SK-N-SH treated with all-trans-retinoic acid at 6 μM for 48 hours (cell line): ENCODE data around the gene HPCAL1.

Experiments
- ATAC-seq: fragments of 200-7000 bp; cut with Tn5 transposase; 3 replicates; pipeline ENCODE4 v1.9.1; 2020; ENCODE audit warnings: mild to moderate bottlenecking, moderate library complexity
- ARNTL ChIP-seq: fragments of 450-650 bp; formaldehyde crosslinking; IDR thresholded peaks from 2 replicates; pipeline ENCODE4 v1.5.0; 2020; ENCODE audit warnings: low read depth, mild to moderate bottlenecking, moderate library complexity, borderline replicate concordance
- BACH2 ChIP-seq: fragments of 250-450 bp; sonication (Bioruptor Pico); IDR thresholded peaks from 2 replicates; pipeline ENCODE4 v1.9.0; 2021; ENCODE audit warnings: mild to moderate bottlenecking, borderline replicate concordance
- CSDC2 ChIP-seq: fragments of 250-450 bp; sonication (Bioruptor Pico); IDR thresholded peaks from 2 replicates; pipeline ENCODE4 v1.5.0; 2020; ENCODE audit warnings: mild to moderate bottlenecking, moderate library complexity
- ESRRG ChIP-seq: fragments of 250-450 bp; sonication (Bioruptor Pico); IDR thresholded peaks from 2 replicates; pipeline ENCODE4 v1.6.1; 2021; ENCODE audit warnings: mild to moderate bottlenecking
- ISL1 ChIP-seq: fragments of 250-450 bp; sonication (Bioruptor Pico); IDR thresholded peaks from 2 replicates; pipeline ENCODE4 v2.1.2; 2022; ENCODE audit warnings: mild to moderate bottlenecking, moderate library complexity
- OSR1 ChIP-seq: fragments of 250-450 bp; sonication (Bioruptor Pico); IDR thresholded peaks from 2 replicates; pipeline ENCODE4 v1.8.0; 2022; ENCODE audit warnings: moderate library complexity, mild to moderate bottlenecking, inconsistent platforms
- PATZ1 ChIP-seq: fragments of 250-450 bp; sonication (Bioruptor Pico); IDR thresholded peaks from 2 replicates; pipeline ENCODE4 v1.8.0; 2020; ENCODE audit warnings: mild to moderate bottlenecking, moderate library complexity, borderline replicate concordance
- POU6F1 ChIP-seq: fragments of 250-450 bp; sonication (Bioruptor Pico); IDR thresholded peaks from 2 replicates; pipeline ENCODE4 v1.8.0; 2021; ENCODE audit warnings: low read depth, mild to moderate bottlenecking, moderate library complexity, borderline replicate concordance
- PPARA ChIP-seq: fragments of 250-450 bp; sonication (Bioruptor Pico); IDR thresholded peaks from 2 replicates; pipeline ENCODE4 v1.5.0; 2020; ENCODE audit warnings: mild to moderate bottlenecking, borderline replicate concordance
- RARB ChIP-seq: fragments of 250-450 bp; sonication (Bioruptor Pico); IDR thresholded peaks from 2 replicates; pipeline ENCODE4 v1.8.0; 2021; ENCODE audit warnings: mild to moderate bottlenecking, moderate library complexity
- TCF4 ChIP-seq: fragments of 250-450 bp; sonication (Bioruptor Pico); IDR thresholded peaks from 2 replicates; pipeline ENCODE4 v1.8.0; 2021; ENCODE audit warnings: mild to moderate bottlenecking, moderate library complexity, borderline replicate concordance
- ZC3H10 ChIP-seq: fragments of 250-450 bp; sonication (Bioruptor Pico); IDR thresholded peaks from 2 replicates; pipeline ENCODE4 v1.5.1; 2021; ENCODE audit warnings: mild to moderate bottlenecking, moderate library complexity
- ZFP30 ChIP-seq: fragments of 450-650 bp; formaldehyde crosslinking; IDR thresholded peaks from 2 replicates; pipeline ENCODE4 v1.5.0; 2022; ENCODE audit warnings: mild to moderate bottlenecking, moderate library complexity
- ZNF565 ChIP-seq: fragments of 450-650 bp; formaldehyde crosslinking; conservative IDR thresholded peaks from 2 replicates; pipeline ENCODE4 v1.5.0; 2020; ENCODE audit warnings: low read depth, mild to moderate bottlenecking, moderate library complexity
- ZNF8 ChIP-seq: fragments of 450-650 bp; formaldehyde crosslinking; IDR thresholded peaks from 2 replicates; pipeline ENCODE4 v1.5.0; 2020; ENCODE audit warnings: mild to moderate bottlenecking, moderate library complexity
- TF ChIP-seq, protein P1 (sequence below): fragments of 250-450 bp; sonication (Bioruptor Pico); IDR thresholded peaks from 2 replicates; pipeline ENCODE4 v1.5.1; 2021; ENCODE audit warnings: mild to moderate bottlenecking, moderate library complexity
- TF ChIP-seq, protein P2 (sequence below): fragments of 250-450 bp; sonication (Bioruptor Pico); IDR thresholded peaks from 2 replicates; pipeline ENCODE4 v1.5.1; 2020; ENCODE audit warnings: low read depth, mild to moderate bottlenecking, moderate library complexity
- TF ChIP-seq, protein P3 (sequence below): fragments of 250-450 bp; sonication (Bioruptor Pico); IDR thresholded peaks from 2 replicates; pipeline ENCODE4 v1.5.0; 2020; ENCODE audit warnings: mild to moderate bottlenecking, moderate library complexity

HPCAL1 gene

GRCh38 chr2:10466801-10467200, 164.1 kb downstream of the HPCAL1 start (continued):
- TF ChIP-seq, protein P1, sequence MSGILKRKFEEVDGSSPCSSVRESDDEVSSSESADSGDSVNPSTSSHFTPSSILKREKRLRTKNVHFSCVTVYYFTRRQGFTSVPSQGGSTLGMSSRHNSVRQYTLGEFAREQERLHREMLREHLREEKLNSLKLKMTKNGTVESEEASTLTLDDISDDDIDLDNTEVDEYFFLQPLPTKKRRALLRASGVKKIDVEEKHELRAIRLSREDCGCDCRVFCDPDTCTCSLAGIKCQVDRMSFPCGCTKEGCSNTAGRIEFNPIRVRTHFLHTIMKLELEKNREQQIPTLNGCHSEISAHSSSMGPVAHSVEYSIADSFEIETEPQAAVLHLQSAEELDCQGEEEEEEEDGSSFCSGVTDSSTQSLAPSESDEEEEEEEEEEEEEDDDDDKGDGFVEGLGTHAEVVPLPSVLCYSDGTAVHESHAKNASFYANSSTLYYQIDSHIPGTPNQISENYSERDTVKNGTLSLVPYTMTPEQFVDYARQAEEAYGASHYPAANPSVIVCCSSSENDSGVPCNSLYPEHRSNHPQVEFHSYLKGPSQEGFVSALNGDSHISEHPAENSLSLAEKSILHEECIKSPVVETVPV (CRISPR knock-in tag): no peak
- TF ChIP-seq OSR1 (CRISPR knock-in tag) (no peak), ZC3H10 (CRISPR knock-in tag) (no peak)

DNA sequence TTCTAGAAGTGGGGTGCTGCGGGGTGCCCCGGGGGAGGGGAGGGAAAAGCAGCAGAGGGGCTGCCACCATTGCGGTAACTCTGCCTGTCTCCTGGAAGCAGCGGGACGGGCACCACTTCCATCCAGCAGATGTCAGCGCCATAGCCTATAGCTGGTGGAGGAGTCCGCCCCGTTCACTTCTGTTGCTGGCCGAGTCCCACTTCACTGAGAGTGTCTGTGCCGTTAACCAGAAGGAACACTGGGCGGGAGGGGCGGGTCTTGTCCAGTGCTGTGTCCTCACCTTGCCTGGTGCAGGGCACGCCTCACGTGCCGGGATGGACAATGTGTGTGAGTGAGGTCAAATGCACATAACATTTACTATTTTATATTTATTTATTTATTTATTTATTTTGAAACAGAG, 164.7 kb downstream of the HPCAL1 start:
- TF ChIP-seq ZNF565 (CRISPR knock-in tag) (no peak), ZC3H10 (CRISPR knock-in tag) (no peak), ZFP30 (CRISPR knock-in tag) (no peak)
- peak; percentile 36; the same call in 1 of the 3 replicates for ATAC-seq

DNA sequence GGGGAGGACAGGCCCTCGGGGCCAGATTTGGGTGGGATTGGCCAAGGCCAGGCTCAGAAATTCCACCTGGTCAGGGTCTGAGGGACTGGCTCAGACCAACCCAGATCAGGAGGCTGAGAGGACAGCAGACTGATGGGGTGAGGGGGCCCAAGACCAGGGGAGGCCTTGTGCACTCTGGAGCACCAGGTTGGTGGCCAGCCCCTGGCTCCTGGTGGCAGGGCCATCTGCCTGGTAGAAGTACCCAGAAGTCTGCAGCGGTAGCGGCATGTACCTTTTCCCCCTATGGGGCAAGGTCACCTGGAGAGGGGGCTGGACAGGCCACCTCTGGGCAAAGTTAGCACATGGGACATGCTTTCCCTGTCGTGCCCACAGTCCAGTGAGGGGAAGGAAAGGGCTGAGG, 166.6 kb downstream of the HPCAL1 start:
- TF ChIP-seq OSR1 (CRISPR knock-in tag): no peak
- TF ChIP-seq ZNF8 (CRISPR knock-in tag): no peak
- no peak for TF ChIP-seq BACH2
- TF ChIP-seq, protein P2, sequence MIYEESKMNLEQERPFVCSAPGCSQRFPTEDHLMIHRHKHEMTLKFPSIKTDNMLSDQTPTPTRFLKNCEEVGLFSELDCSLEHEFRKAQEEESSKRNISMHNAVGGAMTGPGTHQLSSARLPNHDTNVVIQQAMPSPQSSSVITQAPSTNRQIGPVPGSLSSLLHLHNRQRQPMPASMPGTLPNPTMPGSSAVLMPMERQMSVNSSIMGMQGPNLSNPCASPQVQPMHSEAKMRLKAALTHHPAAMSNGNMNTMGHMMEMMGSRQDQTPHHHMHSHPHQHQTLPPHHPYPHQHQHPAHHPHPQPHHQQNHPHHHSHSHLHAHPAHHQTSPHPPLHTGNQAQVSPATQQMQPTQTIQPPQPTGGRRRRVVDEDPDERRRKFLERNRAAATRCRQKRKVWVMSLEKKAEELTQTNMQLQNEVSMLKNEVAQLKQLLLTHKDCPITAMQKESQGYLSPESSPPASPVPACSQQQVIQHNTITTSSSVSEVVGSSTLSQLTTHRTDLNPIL (CRISPR knock-in tag): no peak
- TF ChIP-seq PPARA: no peak
- TF ChIP-seq ESRRG (CRISPR knock-in tag): no peak
- no peak for TF ChIP-seq ISL1 (CRISPR knock-in tag)
- no peak for TF ChIP-seq ARNTL (CRISPR knock-in tag)
- TF ChIP-seq RARB: no peak
- ATAC-seq: no peak

GRCh38 chr2:10469955-10470608, 167.4 kb downstream of the HPCAL1 start:
- TF ChIP-seq POU6F1 (no peak), RARB (no peak), ZFP30 (CRISPR knock-in tag) (no peak), PATZ1 (CRISPR knock-in tag) (no peak)
- ATAC-seq: no peak

DNA sequence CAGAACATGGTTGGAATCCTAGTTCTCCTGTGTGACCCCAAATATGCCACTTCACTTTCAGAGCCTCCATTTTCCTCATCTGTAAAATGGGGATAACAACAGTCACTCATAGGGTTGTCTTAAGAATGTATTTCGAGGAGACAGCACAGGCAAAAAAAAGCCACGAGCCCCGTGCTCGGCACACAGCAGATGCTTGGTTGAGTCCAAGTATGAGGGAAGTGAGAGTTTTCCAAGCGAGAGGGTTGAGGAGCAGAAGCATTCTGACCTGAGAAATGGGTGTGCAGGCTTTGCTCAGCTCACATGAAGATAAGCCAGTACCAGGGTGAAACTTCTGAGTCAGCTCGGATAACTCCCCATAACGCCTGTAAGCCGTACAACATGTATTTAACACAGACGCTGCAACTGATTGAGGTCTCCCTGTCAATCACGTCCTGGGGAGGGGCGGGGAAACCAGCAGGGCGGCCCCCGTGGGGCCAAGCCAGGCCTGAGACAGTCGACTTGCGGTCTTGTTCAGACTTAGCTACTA, 168.4 kb downstream of the HPCAL1 start:
- TF ChIP-seq POU6F1 (no peak), TCF4 (CRISPR knock-in tag) (no peak), ZNF8 (CRISPR knock-in tag) (no peak), PPARA (no peak), ZNF565 (CRISPR knock-in tag) (no peak), CSDC2 (CRISPR knock-in tag) (no peak)
- TF ChIP-seq, protein P3, sequence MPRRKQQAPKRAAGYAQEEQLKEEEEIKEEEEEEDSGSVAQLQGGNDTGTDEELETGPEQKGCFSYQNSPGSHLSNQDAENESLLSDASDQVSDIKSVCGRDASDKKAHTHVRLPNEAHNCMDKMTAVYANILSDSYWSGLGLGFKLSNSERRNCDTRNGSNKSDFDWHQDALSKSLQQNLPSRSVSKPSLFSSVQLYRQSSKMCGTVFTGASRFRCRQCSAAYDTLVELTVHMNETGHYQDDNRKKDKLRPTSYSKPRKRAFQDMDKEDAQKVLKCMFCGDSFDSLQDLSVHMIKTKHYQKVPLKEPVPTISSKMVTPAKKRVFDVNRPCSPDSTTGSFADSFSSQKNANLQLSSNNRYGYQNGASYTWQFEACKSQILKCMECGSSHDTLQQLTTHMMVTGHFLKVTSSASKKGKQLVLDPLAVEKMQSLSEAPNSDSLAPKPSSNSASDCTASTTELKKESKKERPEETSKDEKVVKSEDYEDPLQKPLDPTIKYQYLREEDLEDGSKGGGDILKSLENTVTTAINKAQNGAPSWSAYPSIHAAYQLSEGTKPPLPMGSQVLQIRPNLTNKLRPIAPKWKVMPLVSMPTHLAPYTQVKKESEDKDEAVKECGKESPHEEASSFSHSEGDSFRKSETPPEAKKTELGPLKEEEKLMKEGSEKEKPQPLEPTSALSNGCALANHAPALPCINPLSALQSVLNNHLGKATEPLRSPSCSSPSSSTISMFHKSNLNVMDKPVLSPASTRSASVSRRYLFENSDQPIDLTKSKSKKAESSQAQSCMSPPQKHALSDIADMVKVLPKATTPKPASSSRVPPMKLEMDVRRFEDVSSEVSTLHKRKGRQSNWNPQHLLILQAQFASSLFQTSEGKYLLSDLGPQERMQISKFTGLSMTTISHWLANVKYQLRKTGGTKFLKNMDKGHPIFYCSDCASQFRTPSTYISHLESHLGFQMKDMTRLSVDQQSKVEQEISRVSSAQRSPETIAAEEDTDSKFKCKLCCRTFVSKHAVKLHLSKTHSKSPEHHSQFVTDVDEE (CRISPR knock-in tag): no peak
- TF ChIP-seq, protein P2 (CRISPR knock-in tag): no peak
- ATAC-seq: no peak
